Immature natural killer cell (primary cell): ENCODE measurements around the gene DPP6. TPM values are rescaled to one million over a fixed set of nuclear protein-coding genes. Genes with fewer than 3 reads are reported as not detected.
"Not testable (repeated sequence)": the region's sequence is repeated elsewhere in the genome, so short reads cannot be mapped to it uniquely, and the experiment has no call there.

ENCODE experiments used
- DNase-seq, 3 donors: peaks; one replicate each; pipeline ENCODE4 v3.0.0; 2022; ENCODE audit warnings: mixed read lengths in 1 of 3
- H3K27ac Mint-ChIP-seq, 6 donors: one replicate each; pipeline ENCODE4 v1.8.0; 2020; ENCODE audit warnings: mixed read lengths in 6 of 6, mild to moderate bottlenecking in 5 of 6, inconsistent platforms in 4 of 6, moderate library complexity in 3 of 6
- H3K27me3 Mint-ChIP-seq, 3 donors: one replicate each; pipeline ENCODE4 v1.8.0; 2020 to 2021; ENCODE audit warnings: low read depth in 3 of 3, mild to moderate bottlenecking in 3 of 3, mixed read lengths in 3 of 3, moderate library complexity in 3 of 3, inconsistent platforms in 1 of 3
- H3K36me3 Mint-ChIP-seq, 3 donors: one replicate each; pipeline ENCODE4 v1.8.0; 2020; ENCODE audit warnings: mixed read lengths in 3 of 3, inconsistent platforms in 2 of 3, mild to moderate bottlenecking in 2 of 3
- H3K4me1 Mint-ChIP-seq, 2 donors: one replicate each; pipeline ENCODE4 v1.8.0; 2020; ENCODE audit warnings: inconsistent platforms in 2 of 2, mild to moderate bottlenecking in 2 of 2, mixed read lengths in 2 of 2, moderate library complexity in 1 of 2
- H3K4me3 Mint-ChIP-seq, 5 donors: one replicate each; pipeline ENCODE4 v1.8.0; 2020; ENCODE audit warnings: mild to moderate bottlenecking in 5 of 5, mixed read lengths in 5 of 5, inconsistent platforms in 3 of 5, moderate library complexity in 3 of 5
- H3K9me3 Mint-ChIP-seq, 6 donors: one replicate each; pipeline ENCODE4 v1.8.0; 2020; ENCODE audit warnings: mild to moderate bottlenecking in 6 of 6, mixed read lengths in 6 of 6, inconsistent platforms in 4 of 6, moderate library complexity in 3 of 6
- polyA plus RNA-seq, 3 donors: library from polyadenylated mRNA; unstranded; fragments of 300-500 nt; fragmentation: Illumina TruSeq; gene quantifications; one replicate each; pipeline ENCODE4 v1.2.3, GENCODE V29; 2021

Gene DPP6
- polyA plus RNA-seq, 3 donors from 2014 or later = not detected

DNA sequence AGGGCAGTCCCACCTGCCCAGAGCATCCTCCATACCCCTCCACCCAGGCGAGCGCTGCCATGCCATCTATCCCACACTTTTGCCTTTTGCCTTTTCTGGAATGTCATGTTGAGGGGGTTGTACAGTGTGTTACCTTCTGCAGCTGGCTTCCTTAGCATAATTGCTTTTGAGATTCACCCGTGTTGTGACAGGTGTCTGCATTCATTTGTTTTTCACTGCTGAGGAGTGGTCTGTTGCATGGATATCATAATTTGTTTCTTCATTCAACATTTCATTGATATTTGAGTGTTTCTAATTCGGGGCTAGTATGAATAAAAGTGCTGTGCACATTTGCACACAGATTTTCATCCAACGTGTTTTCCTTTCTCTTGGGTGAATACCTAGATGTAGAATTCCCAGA, 596.8 kb downstream of the DPP6 start:
- H3K4me1 Mint-ChIP-seq = no peaks in the 10 kb centered on the region
- peaks cover 1 to 3% (median 2%) of the 10 kb centered on the region in 3 donors for H3K27me3 Mint-ChIP-seq
- H3K36me3 Mint-ChIP-seq = no peaks in the 10 kb centered on the region
- peaks cover 12 to 46% (median 18%) of the 10 kb centered on the region in 6 donors for H3K9me3 Mint-ChIP-seq
- no peak for DNase-seq
- no peak overlapping the region for H3K27ac Mint-ChIP-seq
- no peak overlapping the region for H3K4me3 Mint-ChIP-seq

DNA sequence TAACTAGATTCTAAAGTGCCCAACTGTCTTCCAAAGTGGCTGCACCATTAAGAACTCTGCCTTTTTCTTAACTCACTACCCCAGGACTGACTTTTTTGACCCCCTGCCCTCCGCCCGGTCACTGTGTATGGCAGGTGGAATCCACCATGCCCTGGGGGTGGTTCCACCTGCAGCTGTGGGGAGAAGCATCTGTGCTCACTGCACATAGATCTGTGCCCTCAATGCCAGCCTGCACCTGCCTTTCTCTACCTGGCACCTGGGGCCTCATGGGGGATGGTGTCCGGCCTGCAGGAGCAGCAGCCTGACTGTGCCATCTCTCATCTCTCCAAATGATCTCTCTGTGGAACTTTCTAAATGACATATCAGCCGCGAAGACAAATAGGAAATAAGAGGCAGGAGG, 597.2 kb downstream of the DPP6 start:
- H3K36me3 Mint-ChIP-seq = no peaks in the 10 kb centered on the region
- peaks cover 1 to 4% (median 3%) of the 10 kb centered on the region in 3 donors for H3K27me3 Mint-ChIP-seq
- no peaks in the 10 kb centered on the region for H3K4me1 Mint-ChIP-seq
- H3K27ac Mint-ChIP-seq = no peak overlapping the region
- peaks cover 11 to 43% (median 17%) of the 10 kb centered on the region in 6 donors for H3K9me3 Mint-ChIP-seq
- no peak for DNase-seq
- no peak overlapping the region for H3K4me3 Mint-ChIP-seq

DNA sequence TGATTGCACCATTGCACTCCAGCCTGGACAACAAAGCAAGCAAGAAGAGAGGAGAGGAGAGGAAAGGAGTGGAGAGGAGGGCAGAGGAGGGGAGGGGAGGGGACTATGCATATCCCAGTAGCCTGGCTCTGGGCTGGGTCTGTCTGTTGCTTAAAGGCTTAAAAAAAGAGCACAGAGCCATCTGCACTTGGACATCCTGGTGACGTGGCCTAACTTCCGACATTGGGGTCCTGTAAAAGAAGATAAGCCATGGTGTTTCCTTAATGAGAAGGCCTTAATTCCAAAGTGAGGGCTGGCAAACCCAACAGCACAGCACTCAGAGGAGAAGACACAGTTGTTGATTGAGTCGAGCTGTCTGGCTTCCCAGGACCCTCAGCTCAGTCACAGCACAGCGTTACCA, 598.1 kb downstream of the DPP6 start:
- Mint-ChIP-seq H3K4me3 (no peak overlapping the region), H3K27ac (no peak overlapping the region), H3K4me1 (no peaks in the 10 kb centered on the region), H3K27me3 (peaks cover 1 to 4% (median 3%) of the 10 kb centered on the region in 3 donors), H3K9me3 (peaks cover 10 to 43% (median 16%) of the 10 kb centered on the region in 6 donors), H3K36me3 (no peaks in the 10 kb centered on the region)
- DNase-seq = no peak

DNA sequence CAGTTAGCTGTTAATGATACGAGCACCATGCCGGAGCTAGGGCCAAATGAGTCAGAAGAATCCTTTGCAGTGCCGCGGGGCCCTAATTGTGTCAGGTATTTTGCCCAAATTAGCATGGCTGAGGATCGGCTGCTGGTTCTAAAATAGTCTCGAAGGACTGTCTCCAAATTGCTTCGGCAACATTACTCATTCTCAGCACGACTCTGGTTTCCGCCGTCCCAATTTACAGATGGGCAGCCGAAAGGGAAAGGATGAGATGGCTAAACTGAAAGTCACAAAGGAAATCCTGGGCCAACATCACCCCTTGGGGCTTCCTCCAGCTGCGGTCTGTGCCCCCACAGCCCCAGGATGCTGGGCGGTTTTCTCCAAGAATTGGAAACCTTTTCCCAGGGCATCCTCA, 599.3 kb downstream of the DPP6 start:
- H3K27ac Mint-ChIP-seq = no peak overlapping the region
- H3K4me1 Mint-ChIP-seq = no peaks in the 10 kb centered on the region
- H3K9me3 Mint-ChIP-seq = peaks cover 7 to 41% (median 14%) of the 10 kb centered on the region in 6 donors
- no peak for DNase-seq
- peaks cover 0 to 4% (median 1%) of the 10 kb centered on the region in 3 donors for H3K27me3 Mint-ChIP-seq
- no peaks in the 10 kb centered on the region for H3K36me3 Mint-ChIP-seq
- no peak overlapping the region for H3K4me3 Mint-ChIP-seq

DNA sequence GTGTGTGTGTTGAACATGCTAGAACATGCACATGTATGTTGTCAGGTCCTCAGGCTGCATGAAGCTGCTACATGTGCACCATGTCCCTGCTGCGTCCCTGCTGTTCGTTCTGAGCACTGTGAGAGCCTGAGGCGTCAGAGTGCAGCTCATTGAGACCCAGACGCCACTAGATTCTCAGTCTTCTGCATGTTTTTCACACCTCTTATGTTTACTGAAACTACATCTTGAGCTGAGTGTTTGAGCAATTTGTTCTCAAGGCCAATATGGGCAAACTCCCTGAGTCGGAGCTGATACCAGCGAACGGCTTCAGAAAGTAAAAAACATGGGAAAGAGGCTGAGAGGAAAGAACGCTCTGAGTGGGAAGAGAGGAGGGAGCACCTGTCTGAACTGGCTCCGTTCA, 600.4 kb downstream of the DPP6 start:
- H3K36me3 Mint-ChIP-seq = no peaks in the 10 kb centered on the region
- H3K9me3 Mint-ChIP-seq = peaks cover 5 to 35% (median 13%) of the 10 kb centered on the region in 6 donors
- H3K4me1 Mint-ChIP-seq = no peaks in the 10 kb centered on the region
- no peak overlapping the region for H3K4me3 Mint-ChIP-seq
- peaks cover 0 to 4% (median 1%) of the 10 kb centered on the region in 3 donors for H3K27me3 Mint-ChIP-seq
- no peak for DNase-seq
- H3K27ac Mint-ChIP-seq = no peak overlapping the region

DNA sequence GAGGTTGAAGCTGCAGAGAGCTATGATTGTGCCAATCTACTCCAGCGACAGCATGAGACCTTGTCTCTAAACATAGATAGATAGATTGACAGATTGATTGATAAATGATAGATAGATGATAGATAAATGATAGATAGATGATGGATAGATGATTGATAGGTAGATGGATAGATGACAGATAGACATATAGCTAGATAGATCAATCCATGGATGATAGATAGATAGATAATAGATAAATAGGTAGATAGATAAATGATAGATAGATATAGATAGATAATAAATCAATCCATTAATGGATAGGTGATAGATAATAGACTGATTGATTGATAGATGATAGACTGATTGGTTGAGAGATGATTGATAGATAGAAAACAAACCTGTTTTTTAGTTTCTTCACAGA, 601.1 kb downstream of the DPP6 start:
- Mint-ChIP-seq H3K27ac (no peak overlapping the region), H3K4me1 (no peaks in the 10 kb centered on the region), H3K27me3 (peaks cover 0 to 4% (median 1%) of the 10 kb centered on the region in 3 donors), H3K36me3 (no peaks in the 10 kb centered on the region), H3K4me3 (no peak overlapping the region), H3K9me3 (peaks cover 5 to 42% (median 14%) of the 10 kb centered on the region in 6 donors)
- DNase-seq = no peak

DNA sequence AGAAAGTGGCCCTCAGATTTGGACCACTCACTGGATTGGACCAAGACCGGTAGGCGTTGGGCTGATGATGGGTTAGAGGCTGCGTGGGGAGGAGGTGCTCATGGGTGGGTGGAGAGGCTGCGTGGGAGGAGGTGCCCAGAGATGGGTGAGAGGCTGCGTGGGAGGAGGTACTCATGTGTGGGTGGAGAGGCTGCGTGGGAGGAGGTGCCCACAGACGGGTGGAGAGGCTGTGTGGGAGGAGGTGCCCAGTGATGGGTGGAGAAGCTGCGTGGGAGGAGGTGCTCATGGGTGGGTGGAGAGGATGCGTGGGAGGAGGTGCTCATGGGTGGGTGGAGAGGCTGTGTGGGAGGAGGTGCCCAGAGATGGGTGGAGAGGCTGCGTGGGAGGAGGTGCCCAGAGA, 604.4 kb downstream of the DPP6 start:
- Mint-ChIP-seq H3K9me3 (peaks cover 3 to 38% (median 13%) of the 10 kb centered on the region in 6 donors), H3K27ac (no peak overlapping the region), H3K36me3 (no peaks in the 10 kb centered on the region), H3K4me3 (no peak overlapping the region), H3K4me1 (no peaks in the 10 kb centered on the region), H3K27me3 (peaks cover 1 to 2% (median 1%) of the 10 kb centered on the region in 3 donors)
- DNase-seq = no peak

DNA sequence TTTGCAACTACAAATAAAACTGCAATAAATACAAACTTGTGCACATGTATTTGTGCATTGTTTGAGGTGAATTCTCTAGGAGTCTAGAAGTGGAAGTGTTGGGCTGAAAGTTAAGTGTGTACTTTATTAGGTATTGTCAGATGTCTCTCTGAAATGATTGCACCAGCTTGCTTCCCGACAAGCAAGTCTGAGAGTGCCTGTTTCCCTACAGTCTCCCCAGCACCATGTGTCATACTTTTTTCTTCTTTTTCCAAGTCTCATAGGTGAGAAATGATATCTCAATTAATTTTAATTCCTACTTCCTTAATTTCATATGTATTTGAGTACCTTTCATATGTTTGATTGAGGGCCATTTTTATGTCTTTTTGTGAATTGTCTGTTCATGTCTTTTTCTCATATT, 614.6 kb downstream of the DPP6 start:
- Mint-ChIP-seq H3K9me3 (peaks cover 7 to 31% (median 14%) of the 10 kb centered on the region in 6 donors), H3K4me3 (no peak overlapping the region), H3K4me1 (no peaks in the 10 kb centered on the region), H3K27ac (no peak overlapping the region), H3K27me3 (peaks cover 0 to 2% (median 1%) of the 10 kb centered on the region in 3 donors), H3K36me3 (no peaks in the 10 kb centered on the region)
- DNase-seq = no peak

GRCh38 chr7:154672659-154673415, 620.6 kb downstream of the DPP6 start:
- Mint-ChIP-seq H3K4me1 (no peaks in the 10 kb centered on the region), H3K9me3 (peaks cover 3 to 13% (median 7%) of the 10 kb centered on the region in 6 donors), H3K36me3 (no peaks in the 10 kb centered on the region), H3K27me3 (peaks cover 2% of the 10 kb centered on the region in 3 donors), H3K27ac (no peak overlapping the region), H3K4me3 (no peak overlapping the region)
- no peak for DNase-seq

DNA sequence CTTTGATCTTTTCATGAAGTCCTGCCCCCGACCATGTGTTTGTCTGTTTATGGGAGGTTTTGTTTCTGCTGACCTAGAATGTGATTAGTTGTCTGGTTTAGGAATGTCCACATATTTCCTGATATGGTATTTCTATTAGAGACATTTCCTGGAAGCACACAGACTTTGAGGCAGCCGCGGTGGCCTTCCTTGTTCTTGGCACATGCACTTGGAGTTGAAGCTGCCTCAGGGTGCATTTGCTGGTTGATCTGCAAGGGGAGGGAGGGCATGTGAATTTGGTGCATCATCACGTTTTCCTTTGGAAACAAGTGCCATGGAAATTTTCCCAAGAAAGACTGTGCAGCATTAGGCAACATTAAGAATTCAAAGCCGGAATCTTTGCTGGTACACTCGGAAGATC, 622.0 kb downstream of the DPP6 start:
- Mint-ChIP-seq H3K9me3 (peaks cover 1 to 13% (median 6%) of the 10 kb centered on the region in 6 donors), H3K27ac (no peak overlapping the region), H3K36me3 (no peaks in the 10 kb centered on the region), H3K4me3 (no peak overlapping the region), H3K4me1 (no peaks in the 10 kb centered on the region), H3K27me3 (peaks cover 2% of the 10 kb centered on the region in 3 donors)
- DNase-seq = no peak

DNA sequence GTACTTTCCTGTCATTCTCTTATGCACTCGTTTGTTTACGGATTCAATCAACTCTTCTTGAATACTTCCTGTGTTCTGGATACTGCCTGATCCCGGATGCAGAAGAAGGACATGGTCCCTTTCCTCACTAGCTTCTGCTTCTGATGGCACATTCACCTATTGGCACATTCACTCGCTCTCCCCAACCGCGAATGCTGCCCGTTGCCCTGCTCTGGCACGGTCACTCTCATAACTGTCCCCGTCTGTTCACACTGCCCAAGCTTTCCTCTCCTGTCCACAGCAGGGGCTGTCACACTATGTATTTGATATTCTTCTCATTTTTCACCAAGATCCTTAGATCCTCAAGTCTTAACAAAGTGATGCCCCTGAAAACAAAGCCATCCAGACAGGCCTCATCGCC, 623.4 kb downstream of the DPP6 start:
- Mint-ChIP-seq H3K4me3 (no peak overlapping the region), H3K9me3 (peaks cover 1 to 13% (median 4%) of the 10 kb centered on the region in 6 donors), H3K27me3 (peaks cover 2 to 3% (median 2%) of the 10 kb centered on the region in 3 donors), H3K36me3 (no peaks in the 10 kb centered on the region), H3K27ac (no peak overlapping the region), H3K4me1 (no peaks in the 10 kb centered on the region)
- no peak for DNase-seq

GRCh38 chr7:154676033-154676421, 623.8 kb downstream of the DPP6 start:
- peaks cover 1 to 13% (median 4%) of the 10 kb centered on the region in 6 donors for H3K9me3 Mint-ChIP-seq
- H3K36me3 Mint-ChIP-seq, DNase-seq, H3K4me3 Mint-ChIP-seq, H3K4me1 Mint-ChIP-seq, H3K27me3 Mint-ChIP-seq, H3K27ac Mint-ChIP-seq: not testable (repeated sequence)

GRCh38 chr7:154676422-154677073, 624.4 kb downstream of the DPP6 start:
- no peaks in the 10 kb centered on the region for H3K36me3 Mint-ChIP-seq
- H3K4me3 Mint-ChIP-seq = no peak overlapping the region
- H3K9me3 Mint-ChIP-seq = peaks cover 1 to 13% (median 4%) of the 10 kb centered on the region in 6 donors
- H3K27me3 Mint-ChIP-seq = peaks cover 2 to 3% (median 2%) of the 10 kb centered on the region in 3 donors
- H3K4me1 Mint-ChIP-seq = no peaks in the 10 kb centered on the region
- no peak overlapping the region for H3K27ac Mint-ChIP-seq
- no peak for DNase-seq

- Mint-ChIP-seq H3K36me3 (no peaks in the 10 kb centered on the region), H3K4me3 (no peak overlapping the region), H3K9me3 (peaks cover 1 to 13% (median 4%) of the 10 kb centered on the region in 6 donors), H3K27ac (no peak overlapping the region), H3K27me3 (peaks cover 2 to 3% (median 2%) of the 10 kb centered on the region in 3 donors), H3K4me1 (no peaks in the 10 kb centered on the region)
- no peak for DNase-seq
Observed at GRCh38 chr7:154677454-154677853, 625.3 kb downstream of the DPP6 start.
